HG03108 (cell line): ENCODE measurements around the gene DNAJC21.

ENCODE experiments used
- ATAC-seq: cut with Tn5 transposase; IDR thresholded peaks from one replicate; pipeline ENCODE4 v1.9.1; 2021; ENCODE audit warnings: moderate library complexity; ENCODE audit not compliant: unreplicated experiment

The DNAJC21 gene

GRCh38 chr5:34929134-34929719 is at the start of gene DNAJC21:
Gene DNAJC21 (plus strand): TSS chr5:34929559. CDS start chr5:34929820, 261 bp downstream.
- peak; percentile 85 for ATAC-seq

GRCh38 chr5:34881246-34881645 is 48.1 kb upstream of the DNAJC21 start:
- ATAC-seq: no peak

- ATAC-seq: no peak
Measured at GRCh38 chr5:34886392-34887119, 42.8 kb upstream of the DNAJC21 start.

GRCh38 chr5:34889394-34889793 is 40.0 kb upstream of the DNAJC21 start:
- no peak for ATAC-seq

- ATAC-seq: no peak
Measured at GRCh38 chr5:34891981-34892380, 37.4 kb upstream of the DNAJC21 start.

- ATAC-seq: no peak
Measured at GRCh38 chr5:34892414-34892813, 36.9 kb upstream of the DNAJC21 start.

- ATAC-seq: no peak
Measured at GRCh38 chr5:34894716-34895115, 34.6 kb upstream of the DNAJC21 start.

GRCh38 chr5:34895641-34896419 is 33.5 kb upstream of the DNAJC21 start:
- ATAC-seq: no peak

- no peak for ATAC-seq
Measured at GRCh38 chr5:34897646-34898045, 31.7 kb upstream of the DNAJC21 start.

GRCh38 chr5:34898258-34898895 is 31.0 kb upstream of the DNAJC21 start:
- ATAC-seq: peak; percentile 77

- ATAC-seq: no peak
Measured at GRCh38 chr5:34899066-34899465, 30.3 kb upstream of the DNAJC21 start.

- no peak for ATAC-seq
Measured at GRCh38 chr5:34900652-34901051, 28.7 kb upstream of the DNAJC21 start.

- no peak for ATAC-seq
Measured at GRCh38 chr5:34903260-34903659, 26.1 kb upstream of the DNAJC21 start.

GRCh38 chr5:34905564-34905963 is 23.8 kb upstream of the DNAJC21 start:
- no peak for ATAC-seq

GRCh38 chr5:34913072-34913471 is 16.3 kb upstream of the DNAJC21 start:
- ATAC-seq: no peak

GRCh38 chr5:34914671-34915138 is 14.7 kb upstream of the DNAJC21 start:
- ATAC-seq: peak; percentile 6

GRCh38 chr5:34915139-34915855 is 14.1 kb upstream of the DNAJC21 start, which contains the start of the genes BRIX1 and RAD1:
Gene BRIX1 (plus strand): TSS chr5:34915711. CDS start chr5:34915739, 28 bp downstream.
Gene RAD1 (minus strand): TSS chr5:34915504. CDS start chr5:34914892, 612 bp downstream.
- ATAC-seq: peak; percentile 99

- ATAC-seq: peak; percentile 4
Measured at GRCh38 chr5:34915856-34916192, 13.5 kb upstream of the DNAJC21 start.

GRCh38 chr5:34916518-34916917 is 12.8 kb upstream of the DNAJC21 start:
- ATAC-seq: no peak

- no peak for ATAC-seq
Measured at GRCh38 chr5:34918025-34918424, 11.3 kb upstream of the DNAJC21 start.
